ENCODE results near the gene PPP1R26. TPM values are rescaled to one million over a fixed set of nuclear protein-coding genes. Genes with fewer than 3 reads are reported as not detected.

Gene PPP1R26
- total and polyA plus RNA-seq, 9 donors = 3.4 to 19.9 (median 14.7) TPM

GRCh38 chr9:135488013-135488330 is 8.4 kb downstream of the PPP1R26 start:
- DNase-seq = no peak
- H3K36me3 ChIP-seq = no peaks in the 10 kb centered on the region
- no peaks in the 10 kb centered on the region for H3K27me3 ChIP-seq
- WGBS, 3 donors = 95 to 96% (median 96%) methylated on average over 18 of the region's 18 CpGs
- no peak overlapping the region for H3K4me3 ChIP-seq
- intact Hi-C loops (cut with DNase I) = no loop called here
- no peak overlapping the region for H3K27ac ChIP-seq
- no peaks in the 10 kb centered on the region for H3K9me3 ChIP-seq
- H3K4me1 ChIP-seq (ENCODE audit: insufficient read depth) = no peaks in the 10 kb centered on the region
- no peak for TF ChIP-seq POLR2A (IDR thresholded peaks at IDR 0.05)
- no peak for TF ChIP-seq EP300 (IDR thresholded peaks at IDR 0.05)
- TF ChIP-seq CTCF (IDR thresholded peaks at IDR 0.05) = no peak

DNA sequence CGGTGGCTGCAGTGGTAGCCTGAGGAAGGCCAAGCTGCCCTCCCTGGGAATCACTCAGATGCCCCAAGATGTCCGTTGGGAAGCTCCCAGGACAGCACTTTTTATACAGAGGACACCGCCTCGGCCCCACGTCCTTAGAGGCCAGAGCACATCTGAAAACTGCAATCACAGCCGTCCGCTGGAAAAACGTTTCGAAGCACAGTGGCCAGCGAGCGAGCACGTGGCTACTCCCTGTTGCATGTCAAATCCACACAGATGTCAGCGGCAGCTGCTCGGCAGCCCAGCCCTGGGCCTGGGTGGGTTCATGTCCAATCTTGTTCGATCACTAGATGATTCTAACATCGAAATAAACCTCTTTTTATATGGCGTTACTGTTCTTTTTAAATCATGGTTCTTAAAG is 8.9 kb downstream of the PPP1R26 start:
- Histone ChIP-seq H3K9me3 (no peaks in the 10 kb centered on the region), H3K36me3 (no peaks in the 10 kb centered on the region), H3K4me1 (ENCODE audit: insufficient read depth) (no peaks in the 10 kb centered on the region), H3K27ac (no peak overlapping the region), H3K4me3 (no peak overlapping the region), H3K27me3 (no peaks in the 10 kb centered on the region)
- intact Hi-C loops (cut with DNase I) = no loop called here
- no peak for DNase-seq
- WGBS, 3 donors = 90 to 91% (median 90%) methylated on average over 17 of the region's 17 CpGs
- TF ChIP-seq EP300 (IDR thresholded peaks at IDR 0.05) (no peak), CTCF (IDR thresholded peaks at IDR 0.05) (no peak), POLR2A (IDR thresholded peaks at IDR 0.05) (no peak)

- TF ChIP-seq EP300 (IDR thresholded peaks at IDR 0.05) (no peak), POLR2A (IDR thresholded peaks at IDR 0.05) (no peak), CTCF (IDR thresholded peaks at IDR 0.05) (no peak)
- 87 to 93% (median 90%) methylated on average over 18 of the region's 18 CpGs for WGBS, 3 donors
- H3K9me3 ChIP-seq = no peaks in the 10 kb centered on the region
- no peak for DNase-seq
- H3K4me3 ChIP-seq = no peak overlapping the region
- no peaks in the 10 kb centered on the region for H3K4me1 ChIP-seq (ENCODE audit: insufficient read depth)
- intact Hi-C loops (cut with DNase I) = no loop called here
- H3K27ac ChIP-seq = no peak overlapping the region
- H3K36me3 ChIP-seq = no peaks in the 10 kb centered on the region
- H3K27me3 ChIP-seq = no peaks in the 10 kb centered on the region
Observed at GRCh38 chr9:135489188-135489906, 9.8 kb downstream of the PPP1R26 start.

- TF ChIP-seq EP300 (IDR thresholded peaks at IDR 0.05) (no peak), CTCF (IDR thresholded peaks at IDR 0.05) (no peak), POLR2A (IDR thresholded peaks at IDR 0.05) (no peak)
- Histone ChIP-seq H3K27ac (no peak overlapping the region), H3K27me3 (no peaks in the 10 kb centered on the region), H3K36me3 (no peaks in the 10 kb centered on the region), H3K9me3 (no peaks in the 10 kb centered on the region), H3K4me3 (no peak overlapping the region), H3K4me1 (ENCODE audit: insufficient read depth) (no peaks in the 10 kb centered on the region)
- DNase-seq = no peak
- 84 to 90% (median 88%) methylated on average over 16 of the region's 16 CpGs for WGBS, 3 donors
- intact Hi-C loops (cut with DNase I) = no loop called here
Observed at GRCh38 chr9:135490166-135490870, 10.7 kb downstream of the PPP1R26 start.
